HCT116 (cell line): ENCODE data around the gene TOMM22. TPM values are rescaled to one million over a fixed set of nuclear protein-coding genes. Genes with fewer than 3 reads are reported as not detected.

Experiments used
- ATAC-seq: fragments of 200-7000 bp; cut with Tn5 transposase; 2 replicates; pipeline ENCODE4 v1.9.1; 2020; ENCODE audit warnings: mild to moderate bottlenecking, moderate library complexity
- BruUV-seq: library from RNA; stranded (reverse); fragments of 400-500 nt; replicated peaks from 2 replicates; lab custom pipeline; 2021; lab: Mats Ljungman, UMichigan
- CTCF ChIA-PET: fragments of 300-600 bp; sonication (Branson Sonifier 250); formaldehyde crosslinking; loops from one replicate; lab custom pipeline; 2021; ENCODE audit warnings: antibody characterized with exemption; lab: Charles Lee
- POLR2A ChIA-PET: fragments of 300-600, 350-600 bp; sonication (Branson Sonifier 250); formaldehyde crosslinking; loops from one replicate; lab custom pipeline; 2021; ENCODE audit warnings: antibody characterized with exemption; lab: Charles Lee
- RAD21 ChIA-PET, 2 experiments: fragments of 300-600 bp; sonication (Branson Sonifier 250); formaldehyde crosslinking; loops; one replicate each; lab custom pipeline; 2023; ENCODE audit warnings: low total read pairs in 2 of 2; ENCODE audit not compliant: uncharacterized antibody in 2 of 2, unreplicated experiment in 2 of 2, low non-redundant PET in 1 of 2; lab: Charles Lee
- DNase-seq: peaks from one replicate; pipeline ENCODE4 v3.0.0-alpha.2; 2010; ENCODE audit warnings: low read depth, low spot score
- H2AFZ ChIP-seq: fragments of 200-600 bp; shearing (Covaris generic), sonication (generic); 2 replicates; pipeline ENCODE4 v1.6.1; 2017; ENCODE audit warnings: low read depth, mixed run types, mixed read lengths, antibody characterized with exemption, low read length; ENCODE audit not compliant: poor library complexity, severe bottlenecking
- H3K27ac ChIP-seq: 2 replicates; pipeline ENCODE4 v1.5.1; 2012; ENCODE audit warnings: low read depth, low read length
- H3K27me3 ChIP-seq: fragments of 200-600 bp; sonication (generic); 2 replicates; pipeline ENCODE4 v1.6.1; 2016; ENCODE audit warnings: mixed run types, low read length, mixed read lengths; ENCODE audit not compliant: insufficient read depth
- H3K36me3 ChIP-seq, 2 experiments: fragments of 200-500 bp in 1 of 2; fragments of 200-600 bp in 1 of 2; sonication (Bioruptor generic) in 1 of 2; sonication (generic) in 1 of 2; 2 replicates each; pipeline versions ENCODE4 v1.5.1 to v1.6.1; 2014 to 2016; ENCODE audit warnings: low read length in 2 of 2, inconsistent platforms in 1 of 2, mixed read lengths in 1 of 2, mixed run types in 1 of 2; ENCODE audit not compliant: insufficient read depth in 2 of 2, control insufficient read depth in 1 of 2
- H3K4me1 ChIP-seq, 2 experiments: fragments of 200-600 bp in 1 of 2; sonication (generic) in 1 of 2; 2 replicates each; pipeline versions ENCODE4 v1.5.1 to v1.6.1; 2012 to 2017; ENCODE audit warnings: low read length in 2 of 2, inconsistent platforms in 1 of 2, mild to moderate bottlenecking in 1 of 2, mixed read lengths in 1 of 2, mixed run types in 1 of 2, moderate library complexity in 1 of 2; ENCODE audit not compliant: insufficient read depth in 2 of 2, control insufficient read depth in 1 of 2
- H3K4me2 ChIP-seq: fragments of 200-600 bp; sonication (generic); 2 replicates; pipeline ENCODE4 v1.6.1; 2017; ENCODE audit warnings: mixed run types, low read length, mixed read lengths
- H3K4me3 ChIP-seq, 2 experiments: fragments of 200-600 bp in 1 of 2; sonication (generic) in 1 of 2; replicated peaks in 1 of 2; 2 replicates each; pipeline ENCODE4 v1.5.1; 2011 to 2016; ENCODE audit warnings: low read length in 2 of 2, control low read depth in 1 of 2, low read depth in 1 of 2, mild to moderate bottlenecking in 1 of 2, mixed read lengths in 1 of 2, mixed run types in 1 of 2
- H3K79me2 ChIP-seq: fragments of 200-600 bp; sonication (generic); 2 replicates; pipeline ENCODE4 v1.6.1; 2017; ENCODE audit warnings: mild to moderate bottlenecking, mixed run types, low read length, moderate library complexity, mixed read lengths; ENCODE audit not compliant: insufficient read depth
- H3K9ac ChIP-seq: fragments of 200-600 bp; sonication (generic); 2 replicates; pipeline ENCODE4 v1.6.1; 2016; ENCODE audit warnings: low read length, mixed read lengths
- H3K9me2 ChIP-seq: fragments of 200-600 bp; sonication (generic), shearing (Covaris generic); 2 replicates; pipeline ENCODE4 v1.6.1; 2017; ENCODE audit warnings: mixed run types, mild to moderate bottlenecking, moderate library complexity; ENCODE audit not compliant: insufficient read depth
- H3K9me3 ChIP-seq, 2 experiments: fragments of 200-500 bp in 1 of 2; fragments of 200-600 bp in 1 of 2; sonication (Bioruptor generic) in 1 of 2; sonication (generic) in 1 of 2; 2 replicates each; pipeline ENCODE4 v1.6.1; 2014 to 2017; ENCODE audit warnings: low read length in 2 of 2, mixed read lengths in 2 of 2, inconsistent platforms in 1 of 2, low read depth in 1 of 2, mild to moderate bottlenecking in 1 of 2, mixed run types in 1 of 2, moderate library complexity in 1 of 2; ENCODE audit not compliant: control insufficient read depth in 1 of 2, insufficient read depth in 1 of 2
- H4K20me1 ChIP-seq: fragments of 200-600 bp; sonication (generic), shearing (Covaris generic); 2 replicates; pipeline ENCODE4 v1.6.1; 2017; ENCODE audit warnings: mixed run types, mild to moderate bottlenecking, moderate library complexity; ENCODE audit not compliant: insufficient read depth
- CBX3 ChIP-seq: IDR thresholded peaks from 2 replicates; pipeline ENCODE4 v1.6.1; 2012; ENCODE audit warnings: low read depth
- EGR1 ChIP-seq: IDR thresholded peaks from 2 replicates; pipeline ENCODE4 v1.6.1; 2012; ENCODE audit warnings: low read depth
- EZH2phosphoT487 ChIP-seq: fragments of 200-600 bp; IDR thresholded peaks from 2 replicates; pipeline ENCODE4 v1.6.1; 2018; ENCODE audit warnings: antibody characterized with exemption, borderline replicate concordance
- JUND ChIP-seq: IDR thresholded peaks from 2 replicates; pipeline ENCODE4 v1.6.1; 2012
- POLR2AphosphoS5 ChIP-seq: IDR thresholded peaks from 2 replicates; pipeline ENCODE4 v1.6.1; 2011; ENCODE audit warnings: mild to moderate bottlenecking, low read depth, low read length, moderate library complexity
- SIN3A ChIP-seq: IDR thresholded peaks from 2 replicates; pipeline ENCODE4 v1.6.1; 2012; ENCODE audit warnings: low read depth
- TCF7L2 ChIP-seq: IDR thresholded peaks from 2 replicates; pipeline ENCODE4 v1.7.0; 2011; ENCODE audit warnings: borderline replicate concordance, inconsistent platforms; ENCODE audit not compliant: insufficient read depth, insufficient read length; ENCODE audit errors: extremely low read depth
- YY1 ChIP-seq: IDR thresholded peaks from 2 replicates; pipeline ENCODE4 v1.6.1; 2011; ENCODE audit warnings: low read length, low read depth, moderate library complexity, mild to moderate bottlenecking; ENCODE audit not compliant: insufficient replicate concordance; ENCODE audit errors: extremely low read depth
- intact Hi-C: fragments of 100-400 bp; cut with micrococcal nuclease; formaldehyde crosslinking; loops from 2 replicates; pipeline ENCODE4 v1.10.0; 2022
- total RNA-seq: library from RNA; stranded (reverse); gene quantifications from one replicate; pipeline ENCODE4 v1.2.1, GENCODE V29; 2021; ENCODE audit not compliant: unreplicated experiment
- TF ChIP-seq, protein P1 (sequence below): IDR thresholded peaks from 2 replicates; pipeline ENCODE4 v1.6.1; 2012; ENCODE audit warnings: low read depth
- TF ChIP-seq, protein P2 (sequence below), 3 experiments: fragments of 200-600 bp in 1 of 3; sonication (generic) in 1 of 3; IDR thresholded peaks in 2 of 3; conservative IDR thresholded peaks in 1 of 3; 2 replicates each; pipeline ENCODE4 v1.5.1; 2012 to 2017; ENCODE audit warnings: low read depth in 2 of 3, low read length in 2 of 3, antibody characterized with exemption in 1 of 3, borderline replicate concordance in 1 of 3, control low read depth in 1 of 3, mild to moderate bottlenecking in 1 of 3, mixed read lengths in 1 of 3, mixed run types in 1 of 3, moderate library complexity in 1 of 3; ENCODE audit not compliant: insufficient read depth in 1 of 3

Gene TOMM22
- total RNA-seq, 1 experiment from 2014 or later = 136 TPM

DNA sequence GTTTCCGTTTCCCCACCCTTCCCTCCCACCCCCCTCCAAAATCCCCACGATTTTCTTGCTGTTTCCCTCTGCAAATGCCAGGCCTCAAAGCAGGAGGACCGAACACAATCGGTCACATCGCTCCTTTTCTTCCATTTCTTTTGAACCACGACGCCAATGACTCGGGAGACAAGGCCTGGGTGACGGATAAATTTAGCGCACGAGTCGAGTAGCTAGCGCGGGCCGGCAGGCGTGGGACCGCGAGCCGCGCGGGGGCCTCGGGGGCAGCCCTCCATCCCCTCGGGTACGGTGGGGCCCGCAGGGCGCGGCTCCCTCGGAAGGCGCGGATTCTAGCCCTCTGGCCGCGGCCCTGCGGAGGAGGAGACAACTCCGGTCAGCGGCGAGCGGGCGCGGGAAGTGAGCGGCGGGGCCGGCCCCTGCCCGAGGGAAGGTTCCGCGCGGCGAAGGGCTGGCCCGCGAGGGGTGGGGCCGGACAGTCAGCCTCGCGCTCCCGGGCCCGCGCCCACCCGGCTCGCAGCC is 18.6 kb downstream of the TOMM22 start:
- RAD21 ChIA-PET = no interaction called here
- intact Hi-C loops = no loop called here
- DNase-seq (no peak), ATAC-seq (peak; percentile 39)
- POLR2A ChIA-PET = interaction anchor here (0.7 to 1.7 kb wide), 2 partner anchors 16 to 641 kb away, joined by 4 to 8 read pairs; no protein-coding TSS in a partner anchor
- H3K4me3 ChIP-seq = peak overlapping the region; percentile 74 to 90
- H3K27ac ChIP-seq = peak overlapping the region; percentile 88
- no peaks in the 10 kb centered on the region for H3K9me2 ChIP-seq
- H3K4me2 ChIP-seq = peak overlapping the region; percentile 95
- BruUV-seq = no TSS peak
- H3K27me3 ChIP-seq = no peaks in the 10 kb centered on the region
- no peaks in the 10 kb centered on the region for H4K20me1 ChIP-seq
- H3K4me1 ChIP-seq = peaks cover 34 to 74% of the 10 kb centered on the region in 2 experiments
- peaks cover 52% of the 10 kb centered on the region for H3K79me2 ChIP-seq
- peaks cover 0 to 10% of the 10 kb centered on the region in 2 experiments; a peak in 2 of 4 replicates for H3K36me3 ChIP-seq
- H3K9me3 ChIP-seq = no peaks in the 10 kb centered on the region
- peak overlapping the region; percentile 98 for H3K9ac ChIP-seq
- CTCF ChIA-PET = no interaction called here
- TF ChIP-seq JUND (no peak), POLR2AphosphoS5 (no peak), EGR1 (no peak), SIN3A (no peak; the same call in 1 of the 2 replicates), YY1 (no peak), TCF7L2 (no peak), EZH2phosphoT487 (no peak), CBX3 (no peak)
- TF ChIP-seq, protein P1, sequence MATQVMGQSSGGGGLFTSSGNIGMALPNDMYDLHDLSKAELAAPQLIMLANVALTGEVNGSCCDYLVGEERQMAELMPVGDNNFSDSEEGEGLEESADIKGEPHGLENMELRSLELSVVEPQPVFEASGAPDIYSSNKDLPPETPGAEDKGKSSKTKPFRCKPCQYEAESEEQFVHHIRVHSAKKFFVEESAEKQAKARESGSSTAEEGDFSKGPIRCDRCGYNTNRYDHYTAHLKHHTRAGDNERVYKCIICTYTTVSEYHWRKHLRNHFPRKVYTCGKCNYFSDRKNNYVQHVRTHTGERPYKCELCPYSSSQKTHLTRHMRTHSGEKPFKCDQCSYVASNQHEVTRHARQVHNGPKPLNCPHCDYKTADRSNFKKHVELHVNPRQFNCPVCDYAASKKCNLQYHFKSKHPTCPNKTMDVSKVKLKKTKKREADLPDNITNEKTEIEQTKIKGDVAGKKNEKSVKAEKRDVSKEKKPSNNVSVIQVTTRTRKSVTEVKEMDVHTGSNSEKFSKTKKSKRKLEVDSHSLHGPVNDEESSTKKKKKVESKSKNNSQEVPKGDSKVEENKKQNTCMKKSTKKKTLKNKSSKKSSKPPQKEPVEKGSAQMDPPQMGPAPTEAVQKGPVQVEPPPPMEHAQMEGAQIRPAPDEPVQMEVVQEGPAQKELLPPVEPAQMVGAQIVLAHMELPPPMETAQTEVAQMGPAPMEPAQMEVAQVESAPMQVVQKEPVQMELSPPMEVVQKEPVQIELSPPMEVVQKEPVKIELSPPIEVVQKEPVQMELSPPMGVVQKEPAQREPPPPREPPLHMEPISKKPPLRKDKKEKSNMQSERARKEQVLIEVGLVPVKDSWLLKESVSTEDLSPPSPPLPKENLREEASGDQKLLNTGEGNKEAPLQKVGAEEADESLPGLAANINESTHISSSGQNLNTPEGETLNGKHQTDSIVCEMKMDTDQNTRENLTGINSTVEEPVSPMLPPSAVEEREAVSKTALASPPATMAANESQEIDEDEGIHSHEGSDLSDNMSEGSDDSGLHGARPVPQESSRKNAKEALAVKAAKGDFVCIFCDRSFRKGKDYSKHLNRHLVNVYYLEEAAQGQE = no peak
- TF ChIP-seq, protein P2, sequence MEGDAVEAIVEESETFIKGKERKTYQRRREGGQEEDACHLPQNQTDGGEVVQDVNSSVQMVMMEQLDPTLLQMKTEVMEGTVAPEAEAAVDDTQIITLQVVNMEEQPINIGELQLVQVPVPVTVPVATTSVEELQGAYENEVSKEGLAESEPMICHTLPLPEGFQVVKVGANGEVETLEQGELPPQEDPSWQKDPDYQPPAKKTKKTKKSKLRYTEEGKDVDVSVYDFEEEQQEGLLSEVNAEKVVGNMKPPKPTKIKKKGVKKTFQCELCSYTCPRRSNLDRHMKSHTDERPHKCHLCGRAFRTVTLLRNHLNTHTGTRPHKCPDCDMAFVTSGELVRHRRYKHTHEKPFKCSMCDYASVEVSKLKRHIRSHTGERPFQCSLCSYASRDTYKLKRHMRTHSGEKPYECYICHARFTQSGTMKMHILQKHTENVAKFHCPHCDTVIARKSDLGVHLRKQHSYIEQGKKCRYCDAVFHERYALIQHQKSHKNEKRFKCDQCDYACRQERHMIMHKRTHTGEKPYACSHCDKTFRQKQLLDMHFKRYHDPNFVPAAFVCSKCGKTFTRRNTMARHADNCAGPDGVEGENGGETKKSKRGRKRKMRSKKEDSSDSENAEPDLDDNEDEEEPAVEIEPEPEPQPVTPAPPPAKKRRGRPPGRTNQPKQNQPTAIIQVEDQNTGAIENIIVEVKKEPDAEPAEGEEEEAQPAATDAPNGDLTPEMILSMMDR (IDR thresholded peaks at IDR 0.05 in 2 of 3, conservative IDR thresholded peaks at IDR 0.05 in 1 of 3; ENCODE audit: borderline replicate concordance in 1 of 3, insufficient read depth in 1 of 3, low read depth in 2 of 3, low read length in 2 of 3) = no peak
- H2AFZ ChIP-seq = no peak overlapping the region
